ENCODE results near the gene HTR1D. TPM values are rescaled to one million over a fixed set of nuclear protein-coding genes. Genes with fewer than 3 reads are reported as not detected.

HTR1D gene
- total RNA-seq, 1 experiment from 2014 or later, result 5.4 TPM

GRCh38 chr1:23188434-23188884 lies 28.8 kb downstream of the HTR1D start:
- H3K36me3 Mint-ChIP-seq, result peaks cover 2% of the 10 kb centered on the region; the same call in 1 of the 2 replicates
- H3K4me3 Mint-ChIP-seq, result no peak overlapping the region
- ChIA-PET CTCF (interaction anchor here (0.7 to 8.1 kb wide), 2 partner anchors 11 to 90 kb away, joined by 3 to 156 read pairs; no protein-coding TSS in a partner anchor), POLR2A (no interaction called here)
- ATAC-seq (no peak), DNase-seq (ENCODE audit: low spot score) (no peak)
- no peak for TF ChIP-seq PRDM15 (CRISPR knock-in tag; IDR thresholded peaks at IDR 0.05)
- no peak for TF ChIP-seq ZNF396 (CRISPR knock-in tag; IDR thresholded peaks at IDR 0.05; ENCODE audit: borderline replicate concordance)
- TF ChIP-seq ZMAT4 (CRISPR knock-in tag; IDR thresholded peaks at IDR 0.05), result no peak
- no peak for TF ChIP-seq ZNF416 (CRISPR knock-in tag; IDR thresholded peaks at IDR 0.05)
- TF ChIP-seq ATF3 (CRISPR knock-in tag; conservative IDR thresholded peaks at IDR 0.05), result no peak
- TF ChIP-seq SMAD4 (CRISPR knock-in tag; IDR thresholded peaks at IDR 0.05), result no peak
- TF ChIP-seq NFE2L1 (CRISPR knock-in tag; IDR thresholded peaks at IDR 0.05), result no peak
- TF ChIP-seq ZBTB43 (CRISPR knock-in tag; IDR thresholded peaks at IDR 0.05), result no peak
- no peak for TF ChIP-seq ZBTB21 (CRISPR knock-in tag; IDR thresholded peaks at IDR 0.05; ENCODE audit: borderline replicate concordance)
- TF ChIP-seq ZNF138 (CRISPR knock-in tag; conservative IDR thresholded peaks at IDR 0.05), result no peak
- no peak for TF ChIP-seq GTF2I (CRISPR knock-in tag; conservative IDR thresholded peaks at IDR 0.05)
- TF ChIP-seq NFYB (CRISPR knock-in tag; conservative IDR thresholded peaks at IDR 0.05; ENCODE audit: low read depth), result no peak
- no peak for TF ChIP-seq ARID4B (CRISPR knock-in tag; IDR thresholded peaks at IDR 0.05; ENCODE audit: borderline replicate concordance)
- TF ChIP-seq ZNF263 (CRISPR knock-in tag; IDR thresholded peaks at IDR 0.05; ENCODE audit: low read depth), result no peak
- TF ChIP-seq GABPB1 (CRISPR knock-in tag; IDR thresholded peaks at IDR 0.05), result no peak
- no peak for TF ChIP-seq TEAD1 (CRISPR knock-in tag; IDR thresholded peaks at IDR 0.05)
- H3K27ac Mint-ChIP-seq, result no peak overlapping the region
- H3K4me1 Mint-ChIP-seq, result no peaks in the 10 kb centered on the region
- H3K27me3 Mint-ChIP-seq (ENCODE audit: low read depth), result peaks cover 6% of the 10 kb centered on the region
- H3K9me3 Mint-ChIP-seq, result no peaks in the 10 kb centered on the region

- ChIA-PET POLR2A (no interaction called here), CTCF (interaction anchor here (0.7 to 8.1 kb wide), 3 partner anchors 10 to 89 kb away, joined by 3 to 156 read pairs (median 3); no protein-coding TSS in a partner anchor)
- Mint-ChIP-seq H3K9me3 (no peaks in the 10 kb centered on the region), H3K27ac (no peak overlapping the region), H3K4me1 (no peaks in the 10 kb centered on the region), H3K27me3 (ENCODE audit: low read depth) (peaks cover 7% of the 10 kb centered on the region), H3K36me3 (no peaks in the 10 kb centered on the region), H3K4me3 (no peak overlapping the region)
- no peak for TF ChIP-seq ZNF317 (CRISPR knock-in tag; IDR thresholded peaks at IDR 0.05; ENCODE audit: borderline replicate concordance, low read depth)
- 0 out of 2 replicates have a peak, but pooled peaks have one; percentile 42 for TF ChIP-seq PREB (CRISPR knock-in tag; IDR thresholded peaks at IDR 0.05; ENCODE audit: borderline replicate concordance)
- peak; percentile 51; the same call in 1 of the 2 replicates for TF ChIP-seq GABPB1 (CRISPR knock-in tag; IDR thresholded peaks at IDR 0.05)
- DNase-seq (ENCODE audit: low spot score), result no peak
- no peak for ATAC-seq
These were observed 29.7 kb downstream of the HTR1D start for GRCh38 chr1:23187637-23188036.

All from WTC11 (cell line).